GM12873 (cell line): ENCODE measurements around the gene WNK1.

ENCODE experiments used
- CTCF ChIP-seq: IDR thresholded peaks from 2 replicates; pipeline ENCODE4 v1.5.1; 2012; ENCODE audit warnings: low read depth, mild to moderate bottlenecking, moderate library complexity, low read length, control low read depth; ENCODE audit not compliant: insufficient read depth; ENCODE audit errors: missing control alignments

WNK1 gene

GRCh38 chr12:750366-751191, 1.8 kb upstream of the WNK1 start:
- TF ChIP-seq CTCF, result no peak

- peak; percentile 75 for TF ChIP-seq CTCF
Observed at GRCh38 chr12:751192-751998, 984 bp upstream of the WNK1 start.

- peak; percentile 15 for TF ChIP-seq CTCF
Observed at GRCh38 chr12:752695-753610, 574 bp downstream of the WNK1 start.

- peak; percentile 33 for TF ChIP-seq CTCF
Observed at GRCh38 chr12:753611-754472, 1.5 kb downstream of the WNK1 start.

GRCh38 chr12:754473-754820, 2.1 kb downstream of the WNK1 start:
- TF ChIP-seq CTCF, result no peak

GRCh38 chr12:754851-755562, 2.6 kb downstream of the WNK1 start:
- peak; percentile 59 for TF ChIP-seq CTCF
